ENCODE results near the gene TPK1. TPM values are rescaled to one million over a fixed set of nuclear protein-coding genes. Genes with fewer than 3 reads are reported as not detected.

TPK1 gene
- total RNA-seq, 1 donor from 2014 or later, result 20.0 TPM

DNA sequence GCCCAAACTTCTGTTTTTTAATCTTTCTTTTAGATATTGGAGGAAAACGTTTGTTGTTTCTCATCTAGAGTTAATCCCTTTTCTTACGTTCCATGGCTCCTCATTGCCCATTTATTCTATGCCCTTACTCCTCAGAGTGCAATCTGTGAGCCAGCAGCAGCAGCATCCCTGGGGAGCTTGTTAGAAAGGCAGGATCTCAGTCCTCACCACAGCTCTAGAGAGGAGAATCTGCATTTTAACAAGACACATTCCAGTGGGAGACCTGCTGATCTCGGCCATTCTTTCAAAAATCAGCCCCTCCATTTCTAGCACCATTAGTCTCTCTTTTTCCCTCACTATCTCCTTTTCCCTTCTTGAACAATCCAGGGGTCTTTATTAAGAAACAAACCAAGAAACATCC lies 348.0 kb downstream of the TPK1 start:
- H3K27me3 Mint-ChIP-seq, result no peaks in the 10 kb centered on the region
- POLR2A ChIA-PET, result no interaction called here
- ATAC-seq (ENCODE audit: low read depth) (no peak), DNase-seq (no peak)
- CTCF ChIA-PET, result no interaction called here
- peaks cover 3% of the 10 kb centered on the region for H3K9me3 Mint-ChIP-seq
- no peak overlapping the region for H3K4me3 Mint-ChIP-seq
- H3K36me3 Mint-ChIP-seq (ENCODE audit: low read depth), result peaks cover 6% of the 10 kb centered on the region
- TF ChIP-seq, protein P1, sequence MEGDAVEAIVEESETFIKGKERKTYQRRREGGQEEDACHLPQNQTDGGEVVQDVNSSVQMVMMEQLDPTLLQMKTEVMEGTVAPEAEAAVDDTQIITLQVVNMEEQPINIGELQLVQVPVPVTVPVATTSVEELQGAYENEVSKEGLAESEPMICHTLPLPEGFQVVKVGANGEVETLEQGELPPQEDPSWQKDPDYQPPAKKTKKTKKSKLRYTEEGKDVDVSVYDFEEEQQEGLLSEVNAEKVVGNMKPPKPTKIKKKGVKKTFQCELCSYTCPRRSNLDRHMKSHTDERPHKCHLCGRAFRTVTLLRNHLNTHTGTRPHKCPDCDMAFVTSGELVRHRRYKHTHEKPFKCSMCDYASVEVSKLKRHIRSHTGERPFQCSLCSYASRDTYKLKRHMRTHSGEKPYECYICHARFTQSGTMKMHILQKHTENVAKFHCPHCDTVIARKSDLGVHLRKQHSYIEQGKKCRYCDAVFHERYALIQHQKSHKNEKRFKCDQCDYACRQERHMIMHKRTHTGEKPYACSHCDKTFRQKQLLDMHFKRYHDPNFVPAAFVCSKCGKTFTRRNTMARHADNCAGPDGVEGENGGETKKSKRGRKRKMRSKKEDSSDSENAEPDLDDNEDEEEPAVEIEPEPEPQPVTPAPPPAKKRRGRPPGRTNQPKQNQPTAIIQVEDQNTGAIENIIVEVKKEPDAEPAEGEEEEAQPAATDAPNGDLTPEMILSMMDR (IDR thresholded peaks at IDR 0.05), result no peak
- no peak overlapping the region for H3K27ac Mint-ChIP-seq
- intact Hi-C loops (cut with micrococcal nuclease), result no loop called here
- no peaks in the 10 kb centered on the region for H3K4me1 Mint-ChIP-seq

DNA sequence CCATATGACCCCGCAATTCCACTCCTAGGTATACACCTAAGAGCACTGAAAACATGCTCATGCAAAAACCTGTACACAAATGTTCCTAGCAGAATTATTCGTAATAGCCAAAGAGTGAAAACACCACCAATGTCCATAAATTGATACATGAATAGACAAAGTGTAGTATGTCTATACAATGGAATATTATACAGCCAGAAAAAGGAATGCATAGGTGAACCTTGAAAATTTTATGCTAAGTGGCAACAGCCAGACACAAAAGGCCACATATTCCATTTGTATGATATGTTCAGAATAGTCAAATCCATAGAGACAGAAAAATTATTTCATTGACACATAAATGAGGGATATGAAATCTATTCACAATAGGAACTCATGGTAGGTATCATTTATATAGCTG lies 351.4 kb downstream of the TPK1 start:
- Mint-ChIP-seq H3K9me3 (peaks cover 3% of the 10 kb centered on the region), H3K27me3 (no peaks in the 10 kb centered on the region), H3K27ac (no peak overlapping the region), H3K4me3 (no peak overlapping the region), H3K36me3 (ENCODE audit: low read depth) (peaks cover 6% of the 10 kb centered on the region), H3K4me1 (no peaks in the 10 kb centered on the region)
- ChIA-PET POLR2A (no interaction called here), CTCF (no interaction called here)
- intact Hi-C loops (cut with micrococcal nuclease), result no loop called here
- TF ChIP-seq, protein P1 (IDR thresholded peaks at IDR 0.05), result no peak
- DNase-seq (no peak), ATAC-seq (ENCODE audit: low read depth) (no peak)

DNA sequence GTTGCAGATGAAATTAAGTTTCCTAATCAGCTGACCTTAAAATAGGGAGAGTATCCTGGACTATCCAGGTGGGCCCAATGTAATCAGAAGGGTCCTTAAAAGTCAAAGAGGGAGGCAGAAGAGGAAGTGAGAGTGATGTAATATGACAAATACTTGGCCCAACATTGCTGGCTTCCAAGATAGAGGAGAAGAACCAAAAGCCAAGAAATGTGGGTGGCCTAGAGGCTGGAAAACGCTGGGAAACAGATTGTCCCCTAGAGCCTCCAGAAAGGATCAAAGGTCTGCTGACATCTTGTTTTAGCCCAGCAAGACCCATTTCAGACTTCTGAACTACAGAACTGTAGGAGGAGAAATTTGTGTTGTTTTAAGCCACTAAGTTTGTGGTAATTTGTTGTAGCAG lies 352.7 kb downstream of the TPK1 start:
- H3K27me3 Mint-ChIP-seq, result no peaks in the 10 kb centered on the region
- TF ChIP-seq, protein P1 (IDR thresholded peaks at IDR 0.05), result no peak
- no peak overlapping the region for H3K27ac Mint-ChIP-seq
- intact Hi-C loops (cut with micrococcal nuclease), result no loop called here
- POLR2A ChIA-PET, result no interaction called here
- no peak overlapping the region for H3K4me3 Mint-ChIP-seq
- CTCF ChIA-PET, result no interaction called here
- no peak for DNase-seq
- H3K36me3 Mint-ChIP-seq (ENCODE audit: low read depth), result peaks cover 4% of the 10 kb centered on the region
- no peak for ATAC-seq (ENCODE audit: low read depth)
- no peaks in the 10 kb centered on the region for H3K4me1 Mint-ChIP-seq
- peaks cover 3% of the 10 kb centered on the region for H3K9me3 Mint-ChIP-seq

DNA sequence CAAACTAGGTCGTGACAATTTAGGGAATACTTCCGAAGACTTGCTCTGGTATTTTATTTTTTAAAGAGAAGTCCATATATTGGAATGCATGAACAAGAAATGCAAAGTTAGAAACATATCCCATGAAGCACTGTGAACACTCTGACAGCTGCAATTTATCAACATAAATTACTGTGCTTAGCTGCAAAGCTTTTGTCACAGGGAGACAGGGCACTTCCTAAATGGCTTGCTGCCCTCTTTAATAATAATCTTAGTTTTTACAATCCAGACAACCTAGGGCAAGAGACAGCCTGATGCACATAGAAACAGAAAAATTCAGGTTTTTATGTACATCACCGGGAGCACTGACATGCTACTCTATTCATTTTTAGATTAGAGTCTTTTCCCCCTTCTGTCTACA lies 354.0 kb downstream of the TPK1 start:
- Mint-ChIP-seq H3K4me3 (no peak overlapping the region), H3K27ac (no peak overlapping the region), H3K27me3 (no peaks in the 10 kb centered on the region), H3K4me1 (no peaks in the 10 kb centered on the region), H3K9me3 (peaks cover 3% of the 10 kb centered on the region), H3K36me3 (ENCODE audit: low read depth) (no peaks in the 10 kb centered on the region)
- intact Hi-C loops (cut with micrococcal nuclease), result no loop called here
- DNase-seq (no peak), ATAC-seq (ENCODE audit: low read depth) (no peak)
- ChIA-PET POLR2A (interaction anchor here (0.6 kb wide), 1 partner anchor 1698 kb away, joined by 5 read pairs; no protein-coding TSS in a partner anchor), CTCF (no interaction called here)
- TF ChIP-seq, protein P1 (IDR thresholded peaks at IDR 0.05), result no peak

DNA sequence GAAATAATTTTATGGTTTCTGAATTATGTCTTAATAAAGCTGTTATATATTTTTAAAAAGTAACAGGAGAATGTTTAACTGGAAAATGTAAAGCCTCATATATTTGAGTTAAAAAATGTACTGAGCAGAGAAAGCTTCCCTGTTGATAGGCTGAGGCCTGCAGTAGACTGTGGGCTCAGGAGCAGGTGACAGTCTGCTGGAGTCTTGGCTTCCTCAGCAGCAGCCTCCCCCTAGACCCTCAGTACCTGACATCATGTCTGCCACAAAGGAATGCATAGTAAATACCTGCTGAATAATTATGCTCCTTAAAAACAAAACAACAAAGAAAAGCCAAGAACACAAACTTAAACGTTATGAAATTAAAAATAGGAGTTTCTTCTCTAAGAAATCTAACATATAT lies 358.5 kb downstream of the TPK1 start:
- no peak for ATAC-seq (ENCODE audit: low read depth)
- no peak overlapping the region for H3K27ac Mint-ChIP-seq
- intact Hi-C loops (cut with micrococcal nuclease), result no loop called here
- H3K4me3 Mint-ChIP-seq, result no peak overlapping the region
- no peaks in the 10 kb centered on the region for H3K27me3 Mint-ChIP-seq
- TF ChIP-seq, protein P1 (IDR thresholded peaks at IDR 0.05), result no peak
- peaks cover 32% of the 10 kb centered on the region for H3K4me1 Mint-ChIP-seq
- POLR2A ChIA-PET, result no interaction called here
- DNase-seq, result no peak
- H3K9me3 Mint-ChIP-seq, result peaks cover 2% of the 10 kb centered on the region
- H3K36me3 Mint-ChIP-seq (ENCODE audit: low read depth), result no peaks in the 10 kb centered on the region
- CTCF ChIA-PET, result no interaction called here
